ENCODE measurements around the gene KAT6B. TPM values are rescaled to one million over a fixed set of nuclear protein-coding genes. Genes with fewer than 3 reads are reported as not detected.

The KAT6B gene
- total and polyA plus RNA-seq, 2 experiments from 2014 or later, result 7.7 to 12.4 TPM

DNA sequence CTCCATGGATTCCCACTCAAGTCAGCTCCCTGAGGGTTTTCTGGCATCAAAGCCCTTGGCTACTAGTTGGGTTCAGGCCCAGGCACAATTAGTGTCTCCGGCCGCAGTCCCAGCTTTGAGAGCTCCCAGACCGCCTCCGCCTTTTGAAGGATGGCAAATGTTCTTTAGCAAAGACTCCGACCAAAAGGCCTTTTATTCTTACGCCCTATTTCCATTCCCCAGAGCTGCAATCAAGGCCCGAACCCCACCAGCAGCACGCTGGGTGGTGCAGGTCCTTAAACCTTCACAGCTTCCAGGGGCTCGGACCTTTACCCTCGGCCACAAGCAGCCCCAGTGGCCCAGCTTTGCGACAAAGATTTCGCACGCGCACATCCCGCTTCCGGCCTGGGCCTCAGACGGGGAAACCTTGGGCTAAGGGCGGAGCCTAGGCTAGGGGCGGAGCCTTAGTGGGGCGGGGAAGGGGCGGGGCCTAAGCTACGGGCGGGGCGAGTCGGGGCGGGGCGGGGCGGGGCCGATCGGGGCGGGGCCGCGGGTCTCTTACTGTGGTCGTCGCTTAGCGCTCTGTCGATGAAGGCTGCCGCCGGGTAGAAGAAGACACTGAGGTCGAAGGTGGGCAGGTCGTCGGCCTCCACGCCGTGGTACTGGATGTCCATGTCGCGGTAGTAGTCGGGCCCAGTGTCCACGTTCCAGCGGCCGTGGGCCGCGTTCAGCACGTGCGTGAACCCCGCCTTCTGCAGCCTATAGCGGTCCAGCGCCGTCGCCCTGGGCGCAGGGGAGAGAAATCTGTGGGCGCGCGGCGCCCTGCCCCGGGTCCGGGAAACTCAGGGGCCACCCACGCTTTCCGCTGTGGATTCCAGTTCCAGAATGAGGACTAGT lies 217.1 kb downstream of the KAT6B start:
- H3K9ac ChIP-seq, result no peak overlapping the region
- no peaks in the 10 kb centered on the region for H3K79me2 ChIP-seq (ENCODE audit: insufficient read depth)
- no peak overlapping the region for H3K4me3 ChIP-seq
- no peak overlapping the region for H3K27ac ChIP-seq
- 73 to 86% methylated on average over 36 to 68 of the region's 68 CpGs for whole genome bisulfite sequencing, 2 experiments (ENCODE audit: low coverage in 1 of 2, low lambda C conversion rate in 2 of 2, missing lambda C conversion rate in 2 of 2)
- no peak overlapping the region for H3K4me2 ChIP-seq (ENCODE audit: unreplicated experiment)
- in situ Hi-C loops (cut with MboI), result no loop called here
- peaks cover 11% of the 10 kb centered on the region; the same call in 1 of the 2 replicates for H3K4me1 ChIP-seq (ENCODE audit: insufficient read depth)
- H2AFZ ChIP-seq, result no peak overlapping the region
- no peak for DNase-seq
- no peak for TF ChIP-seq EZH2phosphoT487 (IDR thresholded peaks at IDR 0.05; ENCODE audit: insufficient read depth, low read depth)
- no peaks in the 10 kb centered on the region for H3K9me3 ChIP-seq (ENCODE audit: low read depth)
- H3K9me2 ChIP-seq (ENCODE audit: insufficient read depth), result no peaks in the 10 kb centered on the region
- no peaks in the 10 kb centered on the region for H3K27me3 ChIP-seq (replicated peaks; ENCODE audit: insufficient read depth)
- no peaks in the 10 kb centered on the region for H3K36me3 ChIP-seq (ENCODE audit: low read depth)
- no peaks in the 10 kb centered on the region for H4K20me1 ChIP-seq (ENCODE audit: insufficient read depth)
- H3F3A ChIP-seq (ENCODE audit: insufficient read depth), result peaks cover 18% of the 10 kb centered on the region

DNA sequence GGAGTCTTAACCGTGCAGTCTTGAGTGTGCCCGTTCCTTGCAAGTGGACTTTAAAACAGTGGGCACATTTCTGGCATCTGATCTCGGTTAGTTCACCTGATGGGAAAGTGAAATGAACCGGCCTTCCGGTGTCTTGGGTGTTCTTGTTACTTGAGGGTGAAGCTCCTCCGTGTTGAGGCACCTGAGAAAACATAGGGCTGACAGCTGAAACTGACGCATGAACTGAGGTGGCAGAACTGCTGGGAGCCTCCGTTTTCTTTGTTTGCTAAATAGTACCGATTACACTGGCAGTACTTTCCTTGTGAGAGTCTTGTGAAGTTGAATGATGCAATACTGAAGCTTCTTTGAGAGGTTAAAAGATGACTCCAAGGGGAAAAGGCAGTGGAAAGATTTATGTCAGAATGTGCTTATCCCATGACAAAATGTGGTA lies 222.3 kb downstream of the KAT6B start:
- Histone ChIP-seq H3K79me2 (ENCODE audit: insufficient read depth) (no peaks in the 10 kb centered on the region), H3K4me2 (ENCODE audit: unreplicated experiment) (no peak overlapping the region), H3K27me3 (replicated peaks; ENCODE audit: insufficient read depth) (no peaks in the 10 kb centered on the region), H3K9me3 (ENCODE audit: low read depth) (no peaks in the 10 kb centered on the region), H3K4me1 (ENCODE audit: insufficient read depth) (no peaks in the 10 kb centered on the region), H2AFZ (peak overlapping the region; percentile 61), H3K4me3 (no peak overlapping the region), H3K27ac (no peak overlapping the region), H4K20me1 (ENCODE audit: insufficient read depth) (no peaks in the 10 kb centered on the region), H3K9me2 (ENCODE audit: insufficient read depth) (no peaks in the 10 kb centered on the region), H3F3A (ENCODE audit: insufficient read depth) (no peaks in the 10 kb centered on the region), H3K36me3 (ENCODE audit: low read depth) (no peaks in the 10 kb centered on the region), H3K9ac (no peak overlapping the region)
- TF ChIP-seq EZH2 (IDR thresholded peaks at IDR 0.05; ENCODE audit: insufficient read depth, poor library complexity, severe bottlenecking) (no peak), EZH2phosphoT487 (IDR thresholded peaks at IDR 0.05; ENCODE audit: insufficient read depth, low read depth) (no peak)
- peak; percentile 55 for DNase-seq
- in situ Hi-C loops (cut with MboI), result no loop called here
- 67 to 74% methylated on average over 9 of the region's 9 CpGs for WGBS, 2 experiments (ENCODE audit: low coverage in 1 of 2, low lambda C conversion rate in 2 of 2, missing lambda C conversion rate in 2 of 2)

DNA sequence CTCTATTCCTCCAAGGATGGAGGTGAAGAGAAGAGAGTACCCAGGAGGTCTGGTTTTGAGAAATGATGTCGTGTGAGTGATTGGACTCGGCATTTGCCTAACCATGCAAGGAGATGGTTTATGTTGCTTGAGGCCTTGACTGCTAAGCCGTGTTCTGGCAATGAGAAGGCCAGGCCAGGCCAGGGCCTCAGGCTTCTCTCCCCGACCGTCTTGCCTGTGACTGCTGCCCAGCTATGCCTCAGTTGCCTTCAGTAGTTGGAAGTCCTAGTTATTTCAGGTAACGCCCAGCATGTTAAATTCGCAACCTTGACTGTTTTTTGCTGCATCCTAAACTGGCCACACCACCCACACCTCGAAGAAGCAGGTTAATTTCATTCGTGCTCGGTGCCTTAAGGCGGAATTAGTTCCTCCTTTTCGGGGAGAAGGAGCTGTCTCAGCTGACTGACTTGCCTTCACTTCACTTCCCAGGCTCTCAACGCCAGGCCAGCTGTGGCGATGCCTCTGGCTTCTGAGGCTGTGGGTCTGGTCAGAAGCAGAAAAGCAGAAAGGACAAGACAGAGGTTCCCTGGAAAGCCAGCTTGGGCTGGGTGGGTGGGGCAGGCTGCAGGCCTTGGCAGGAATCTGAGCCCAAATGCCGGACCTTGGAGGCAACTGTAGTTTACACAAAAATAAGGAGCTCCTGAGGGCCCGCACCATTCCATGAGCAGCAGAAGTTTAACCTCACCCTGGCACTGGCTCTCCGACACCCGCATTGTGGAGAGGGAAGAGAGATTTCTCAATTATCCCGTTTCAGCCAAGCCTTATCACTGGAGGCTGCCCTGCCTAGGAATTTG lies 223.1 kb downstream of the KAT6B start:
- H3K27me3 ChIP-seq (replicated peaks; ENCODE audit: insufficient read depth), result no peaks in the 10 kb centered on the region
- H4K20me1 ChIP-seq (ENCODE audit: insufficient read depth), result no peaks in the 10 kb centered on the region
- no peaks in the 10 kb centered on the region for H3K4me1 ChIP-seq (ENCODE audit: insufficient read depth)
- no peak for DNase-seq
- H3K27ac ChIP-seq, result no peak overlapping the region
- no peak overlapping the region for H3K4me3 ChIP-seq
- H3K4me2 ChIP-seq (ENCODE audit: unreplicated experiment), result no peak overlapping the region
- no peaks in the 10 kb centered on the region for H3K79me2 ChIP-seq (ENCODE audit: insufficient read depth)
- 0 out of 2 replicates have a peak overlapping the region, but pooled peaks have one; percentile 61 for H2AFZ ChIP-seq
- H3K9me3 ChIP-seq (ENCODE audit: low read depth), result no peaks in the 10 kb centered on the region
- TF ChIP-seq EZH2phosphoT487 (IDR thresholded peaks at IDR 0.05; ENCODE audit: insufficient read depth, low read depth) (no peak), EZH2 (IDR thresholded peaks at IDR 0.05; ENCODE audit: insufficient read depth, poor library complexity, severe bottlenecking) (no peak)
- H3F3A ChIP-seq (ENCODE audit: insufficient read depth), result no peaks in the 10 kb centered on the region
- no peak overlapping the region for H3K9ac ChIP-seq
- no peaks in the 10 kb centered on the region for H3K36me3 ChIP-seq (ENCODE audit: low read depth)
- in situ Hi-C loops (cut with MboI), result no loop called here
- no peaks in the 10 kb centered on the region for H3K9me2 ChIP-seq (ENCODE audit: insufficient read depth)
- WGBS, 2 experiments (ENCODE audit: low coverage in 1 of 2, low lambda C conversion rate in 2 of 2, missing lambda C conversion rate in 2 of 2), result 60 to 62% methylated on average over 18 to 19 of the region's 19 CpGs

DNA sequence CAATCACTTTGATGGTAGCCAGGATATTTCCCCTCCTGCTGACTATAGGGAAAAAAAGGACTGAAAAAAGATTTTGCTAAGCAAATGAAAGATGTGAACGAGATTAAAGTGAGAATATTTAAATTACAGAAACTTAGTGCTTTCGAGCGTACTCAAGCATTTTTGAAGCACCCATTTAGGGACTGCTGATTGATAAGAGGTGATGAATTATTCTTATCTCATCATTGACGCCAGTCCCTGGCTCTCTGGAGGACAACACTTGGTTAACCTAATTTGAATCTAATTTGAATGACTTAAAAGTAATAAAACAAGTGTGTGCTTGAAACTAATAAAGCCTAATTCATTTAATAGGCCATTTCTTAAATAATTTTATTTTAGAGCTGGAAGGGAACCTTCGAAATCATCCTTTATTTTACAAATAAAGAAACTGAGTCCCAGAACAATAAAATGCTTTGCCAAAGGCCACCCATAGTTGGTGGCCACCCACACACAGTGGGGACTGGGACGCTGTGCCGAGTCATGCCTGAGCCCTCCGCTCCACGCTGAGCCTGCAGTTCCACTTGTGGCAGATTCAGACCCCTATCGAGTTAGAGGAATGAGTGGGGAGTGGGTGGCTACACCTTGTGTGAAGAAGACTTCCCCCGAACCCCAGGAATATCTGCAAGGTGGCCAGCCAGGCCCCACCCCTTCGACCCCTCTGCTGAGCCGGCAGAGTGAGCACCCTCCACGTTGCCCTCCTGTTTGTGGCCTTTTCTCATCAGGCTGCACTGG lies 223.9 kb downstream of the KAT6B start:
- no peaks in the 10 kb centered on the region for H3K4me1 ChIP-seq (ENCODE audit: insufficient read depth)
- H3K27ac ChIP-seq, result no peak overlapping the region
- no peaks in the 10 kb centered on the region for H3K9me3 ChIP-seq (ENCODE audit: low read depth)
- H2AFZ ChIP-seq, result no peak overlapping the region
- H4K20me1 ChIP-seq (ENCODE audit: insufficient read depth), result no peaks in the 10 kb centered on the region
- no peaks in the 10 kb centered on the region for H3K79me2 ChIP-seq (ENCODE audit: insufficient read depth)
- H3K4me2 ChIP-seq (ENCODE audit: unreplicated experiment), result no peak overlapping the region
- no peaks in the 10 kb centered on the region for H3K36me3 ChIP-seq (ENCODE audit: low read depth)
- in situ Hi-C loops (cut with MboI), result no loop called here
- no peaks in the 10 kb centered on the region for H3K9me2 ChIP-seq (ENCODE audit: insufficient read depth)
- TF ChIP-seq EZH2 (IDR thresholded peaks at IDR 0.05; ENCODE audit: insufficient read depth, poor library complexity, severe bottlenecking), result no peak
- no peak for TF ChIP-seq EZH2phosphoT487 (IDR thresholded peaks at IDR 0.05; ENCODE audit: insufficient read depth, low read depth)
- no peaks in the 10 kb centered on the region for H3K27me3 ChIP-seq (replicated peaks; ENCODE audit: insufficient read depth)
- WGBS, 2 experiments (ENCODE audit: low coverage in 1 of 2, low lambda C conversion rate in 2 of 2, missing lambda C conversion rate in 2 of 2), result 84 to 85% methylated on average over 13 to 14 of the region's 14 CpGs
- H3K9ac ChIP-seq, result no peak overlapping the region
- no peaks in the 10 kb centered on the region for H3F3A ChIP-seq (ENCODE audit: insufficient read depth)
- no peak for DNase-seq
- no peak overlapping the region for H3K4me3 ChIP-seq
